ENCODE measurements around the gene PLAC8.
A peak's percentile ranks its signal among the peaks of the same experiment; 100 is the strongest.
"Not testable (repeated sequence)": the region's sequence is repeated elsewhere in the genome, so short reads cannot be mapped to it uniquely, and the experiment has no call there.

PLAC8 gene

DNA sequence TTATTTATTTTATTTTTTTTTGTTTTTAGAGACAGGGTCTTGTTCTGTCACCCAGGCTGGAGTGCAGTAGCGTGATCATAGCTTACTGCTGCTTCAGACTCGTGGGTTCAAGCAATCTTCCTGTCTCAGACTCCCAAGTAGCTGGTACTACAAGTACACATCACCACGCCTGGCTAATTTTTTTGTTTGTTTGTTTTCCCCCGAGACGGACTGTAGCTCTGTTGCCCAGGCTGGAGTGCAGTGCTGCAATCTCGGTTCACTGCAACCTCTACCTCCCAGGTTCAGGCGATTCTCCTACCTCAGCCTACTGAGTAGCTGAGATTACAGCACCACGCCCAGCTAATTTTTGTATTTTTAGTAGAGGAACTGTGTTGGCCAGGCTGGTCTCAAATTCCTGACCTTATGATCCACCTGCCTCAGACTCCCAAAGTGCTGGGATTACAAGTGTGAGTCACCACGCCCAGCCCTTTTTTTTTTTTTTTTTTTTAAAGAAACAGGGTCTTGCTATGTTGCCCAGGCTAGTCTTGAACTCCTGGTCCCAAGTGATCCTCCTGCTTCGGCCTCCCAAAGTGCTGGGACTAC, 47.4 kb downstream of the PLAC8 start:
- H3K4me3 ChIP-seq (ENCODE audit: low read depth, low read length): no peak overlapping the region
- TF ChIP-seq, protein P1, sequence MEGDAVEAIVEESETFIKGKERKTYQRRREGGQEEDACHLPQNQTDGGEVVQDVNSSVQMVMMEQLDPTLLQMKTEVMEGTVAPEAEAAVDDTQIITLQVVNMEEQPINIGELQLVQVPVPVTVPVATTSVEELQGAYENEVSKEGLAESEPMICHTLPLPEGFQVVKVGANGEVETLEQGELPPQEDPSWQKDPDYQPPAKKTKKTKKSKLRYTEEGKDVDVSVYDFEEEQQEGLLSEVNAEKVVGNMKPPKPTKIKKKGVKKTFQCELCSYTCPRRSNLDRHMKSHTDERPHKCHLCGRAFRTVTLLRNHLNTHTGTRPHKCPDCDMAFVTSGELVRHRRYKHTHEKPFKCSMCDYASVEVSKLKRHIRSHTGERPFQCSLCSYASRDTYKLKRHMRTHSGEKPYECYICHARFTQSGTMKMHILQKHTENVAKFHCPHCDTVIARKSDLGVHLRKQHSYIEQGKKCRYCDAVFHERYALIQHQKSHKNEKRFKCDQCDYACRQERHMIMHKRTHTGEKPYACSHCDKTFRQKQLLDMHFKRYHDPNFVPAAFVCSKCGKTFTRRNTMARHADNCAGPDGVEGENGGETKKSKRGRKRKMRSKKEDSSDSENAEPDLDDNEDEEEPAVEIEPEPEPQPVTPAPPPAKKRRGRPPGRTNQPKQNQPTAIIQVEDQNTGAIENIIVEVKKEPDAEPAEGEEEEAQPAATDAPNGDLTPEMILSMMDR (conservative IDR thresholded peaks at IDR 0.05; ENCODE audit: low read depth, low read length): no peak

DNA sequence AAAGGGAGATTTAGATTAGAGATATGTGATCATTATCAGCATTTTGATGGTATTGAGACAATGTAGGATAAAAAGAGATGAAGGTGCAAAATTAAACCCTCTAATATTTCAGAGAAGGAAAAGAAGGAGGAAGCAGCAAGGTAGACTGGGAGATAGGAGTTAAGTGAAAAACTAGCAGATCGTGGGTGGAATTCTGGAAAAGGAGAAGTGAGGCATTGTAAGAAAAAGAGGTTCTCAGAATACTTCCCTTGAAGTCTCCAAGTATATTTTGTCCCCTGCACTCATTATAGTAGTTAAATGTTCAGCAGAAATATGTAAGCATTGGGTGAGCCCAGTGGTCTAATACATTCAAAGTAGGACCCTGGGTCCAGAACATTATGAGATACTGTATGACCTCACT, 49.3 kb downstream of the PLAC8 start:
- TF ChIP-seq, protein P1 (conservative IDR thresholded peaks at IDR 0.05; ENCODE audit: low read depth, low read length): no peak
- no peak for DNase-seq (ENCODE audit: low read depth)
- no peak overlapping the region for H3K4me3 ChIP-seq (ENCODE audit: low read depth, low read length)

More for the DNA sequence above, 47.4 kb downstream of the PLAC8 start:
- no peak for DNase-seq (ENCODE audit: low read depth)

DNA sequence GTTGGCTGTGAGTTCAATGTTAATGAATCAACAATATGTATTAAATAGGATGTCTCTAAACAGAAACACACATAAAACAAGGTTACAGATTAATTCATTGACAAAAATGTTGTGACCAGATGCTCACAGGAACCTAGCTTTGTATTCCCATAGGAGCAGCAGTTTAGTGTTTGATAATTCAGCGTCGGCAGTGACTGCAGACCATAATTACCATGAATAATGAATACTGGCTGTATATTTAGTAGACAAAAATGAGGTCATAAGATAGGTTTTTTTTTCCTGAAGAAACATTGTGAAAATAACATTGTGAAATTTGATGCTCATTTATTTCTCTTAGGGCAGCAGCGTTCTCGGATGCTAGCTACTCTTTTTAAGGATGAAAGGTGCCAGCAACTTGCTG, 51.8 kb downstream of the PLAC8 start:
- DNase-seq (ENCODE audit: low read depth): no peak
- TF ChIP-seq, protein P1 (conservative IDR thresholded peaks at IDR 0.05; ENCODE audit: low read depth, low read length): no peak
- H3K4me3 ChIP-seq (ENCODE audit: low read depth, low read length): no peak overlapping the region

DNA sequence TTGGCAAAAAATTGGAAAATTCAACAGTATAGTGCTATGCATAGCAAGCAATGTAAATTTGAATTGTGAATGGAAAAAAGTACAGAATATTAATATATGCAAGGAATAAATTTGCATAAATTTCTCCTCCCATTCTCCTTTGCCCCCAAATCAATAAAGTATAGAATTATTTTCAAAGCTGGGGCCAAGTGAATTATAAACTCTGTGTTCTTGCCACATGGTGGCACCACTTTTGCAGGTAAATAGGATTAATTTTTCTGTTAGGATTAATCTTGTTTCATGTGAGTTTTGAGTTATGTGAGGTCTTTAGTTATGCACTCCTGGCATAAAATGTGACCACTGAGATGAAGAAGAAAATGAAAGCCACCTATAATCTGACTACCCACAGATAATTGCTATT, 59.6 kb downstream of the PLAC8 start:
- TF ChIP-seq, protein P1 (conservative IDR thresholded peaks at IDR 0.05; ENCODE audit: low read depth, low read length): peak; percentile 54
- no peak overlapping the region for H3K4me3 ChIP-seq (ENCODE audit: low read depth, low read length)
- peak; percentile 59 for DNase-seq (ENCODE audit: low read depth)

DNA sequence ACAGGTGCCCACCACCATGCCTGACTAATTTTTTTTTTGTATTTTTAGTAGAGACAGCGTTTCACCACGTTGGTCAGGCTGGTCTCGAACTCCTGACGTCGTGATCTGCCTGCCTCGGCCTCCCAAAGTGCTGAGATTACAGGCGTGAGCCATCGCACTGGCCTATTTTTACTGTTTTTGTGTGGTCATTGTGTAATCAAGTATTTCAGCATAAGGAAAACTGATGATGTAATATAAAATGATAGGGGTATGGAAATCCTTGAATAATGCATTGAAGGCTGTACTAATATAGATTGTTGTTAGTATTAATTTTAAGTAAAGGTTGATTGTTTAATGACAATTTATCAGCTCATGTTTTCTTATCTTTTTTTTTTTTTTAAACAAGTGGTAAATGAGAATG, 65.7 kb downstream of the PLAC8 start:
- not testable (repeated sequence) for DNase-seq (ENCODE audit: low read depth)

DNA sequence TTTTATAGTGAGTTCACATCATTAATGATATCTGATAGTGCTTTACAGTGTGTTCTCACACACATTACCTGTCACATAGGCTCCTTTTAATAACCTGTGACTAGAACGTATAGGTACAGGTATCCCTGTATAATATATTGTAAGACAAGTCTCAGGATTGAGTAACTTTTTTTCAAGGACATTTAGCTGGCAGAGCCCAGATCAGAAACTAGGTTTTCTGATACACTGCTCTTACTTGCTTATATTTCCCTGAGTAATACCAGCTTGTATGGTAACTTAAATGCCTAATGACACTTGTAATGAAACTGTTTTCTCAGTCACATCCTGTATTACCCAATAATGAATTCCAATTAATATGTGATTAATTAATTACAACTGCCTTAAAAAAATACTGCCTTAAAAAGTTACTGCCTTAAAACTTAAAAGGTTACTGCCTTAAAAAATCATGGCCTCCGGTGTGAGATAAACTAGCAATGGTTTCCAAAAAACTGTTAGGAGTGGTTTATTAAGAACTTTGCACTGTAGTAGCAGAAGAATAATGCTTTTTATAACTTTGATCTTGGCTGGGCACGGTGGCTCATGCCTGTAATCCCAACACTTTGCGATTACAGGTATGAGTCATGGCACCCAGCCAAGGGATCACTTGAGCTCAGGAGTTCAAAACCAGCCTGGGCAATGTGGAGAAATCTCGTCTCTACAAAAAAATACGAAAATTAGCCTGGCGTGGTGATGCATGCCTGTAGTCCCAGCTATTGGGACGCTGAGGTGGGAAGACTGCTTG, 67.6 kb downstream of the PLAC8 start:
- DNase-seq (ENCODE audit: low read depth): no peak
- TF ChIP-seq, protein P1 (conservative IDR thresholded peaks at IDR 0.05; ENCODE audit: low read depth, low read length): no peak
- no peak overlapping the region for H3K4me3 ChIP-seq (ENCODE audit: low read depth, low read length)

More for the DNA sequence above, 65.7 kb downstream of the PLAC8 start:
- not testable (repeated sequence) for H3K4me3 ChIP-seq (ENCODE audit: low read depth, low read length)

DNA sequence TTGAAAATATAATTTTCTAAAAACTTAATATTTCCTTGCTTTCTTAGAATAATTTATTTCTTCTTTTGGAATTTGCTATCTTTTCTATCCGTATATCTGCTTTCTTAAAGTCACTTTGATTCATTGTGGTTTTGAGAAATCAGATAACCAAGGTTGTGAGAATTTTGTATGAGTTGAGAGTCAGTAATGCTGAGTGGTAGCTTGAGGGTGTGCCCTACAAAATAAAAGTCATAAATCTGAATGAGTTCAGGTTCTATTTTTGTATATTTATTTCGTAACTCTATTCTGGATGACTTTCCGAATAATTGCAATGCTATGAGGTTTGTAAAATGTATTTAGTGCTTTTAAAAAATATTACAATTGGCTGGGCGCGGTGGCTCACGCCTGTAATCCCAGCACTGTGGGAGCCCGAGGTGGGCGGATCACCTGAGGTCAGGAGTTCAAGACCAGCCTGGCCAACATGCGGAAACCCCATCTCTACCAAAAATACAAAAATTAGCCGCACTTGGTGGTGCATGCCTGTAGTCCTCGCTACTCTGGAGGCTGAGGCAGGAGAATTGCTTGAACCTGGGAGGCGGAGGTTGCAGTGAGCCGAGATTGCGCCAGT, 70.6 kb downstream of the PLAC8 start:
- DNase-seq (ENCODE audit: low read depth): peak; percentile 54
- TF ChIP-seq, protein P1 (conservative IDR thresholded peaks at IDR 0.05; ENCODE audit: low read depth, low read length): no peak
- H3K4me3 ChIP-seq (ENCODE audit: low read depth, low read length): no peak overlapping the region

DNA sequence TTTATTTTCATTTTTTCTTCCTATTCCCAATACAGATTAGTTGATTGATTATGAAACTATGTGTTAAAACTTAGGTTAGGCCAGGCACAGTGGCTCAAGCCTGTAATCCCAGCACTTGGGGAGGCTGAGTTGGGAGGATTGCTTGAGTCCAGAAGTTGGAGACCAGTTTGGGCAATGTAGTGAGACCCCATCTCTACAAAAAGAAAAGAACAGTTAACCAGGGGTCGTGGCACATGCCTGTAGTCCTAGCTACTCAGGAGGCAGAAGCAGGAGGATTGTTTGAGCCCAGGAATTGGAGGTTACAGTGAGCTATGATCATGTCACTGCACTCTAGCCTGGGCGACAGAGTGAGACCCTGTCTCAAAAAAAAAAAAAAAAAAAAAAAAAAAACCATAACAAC, 71.4 kb downstream of the PLAC8 start:
- DNase-seq (ENCODE audit: low read depth); H3K4me3 ChIP-seq (ENCODE audit: low read depth, low read length): not testable (repeated sequence)
